DMS114 treated with DMSO at 0.1 percent for 48 hours (cell line): ENCODE measurements around the gene CRYBB1.
"Not testable (repeated sequence)": the region's sequence is repeated elsewhere in the genome, so short reads cannot be mapped to it uniquely, and the experiment has no call there.

ENCODE experiments used
- DNase-seq: peaks from one replicate; lab custom pipeline; 2025; ENCODE audit not compliant: unreplicated experiment; lab: John Stamatoyannopoulos, UW

CRYBB1 gene

DNA sequence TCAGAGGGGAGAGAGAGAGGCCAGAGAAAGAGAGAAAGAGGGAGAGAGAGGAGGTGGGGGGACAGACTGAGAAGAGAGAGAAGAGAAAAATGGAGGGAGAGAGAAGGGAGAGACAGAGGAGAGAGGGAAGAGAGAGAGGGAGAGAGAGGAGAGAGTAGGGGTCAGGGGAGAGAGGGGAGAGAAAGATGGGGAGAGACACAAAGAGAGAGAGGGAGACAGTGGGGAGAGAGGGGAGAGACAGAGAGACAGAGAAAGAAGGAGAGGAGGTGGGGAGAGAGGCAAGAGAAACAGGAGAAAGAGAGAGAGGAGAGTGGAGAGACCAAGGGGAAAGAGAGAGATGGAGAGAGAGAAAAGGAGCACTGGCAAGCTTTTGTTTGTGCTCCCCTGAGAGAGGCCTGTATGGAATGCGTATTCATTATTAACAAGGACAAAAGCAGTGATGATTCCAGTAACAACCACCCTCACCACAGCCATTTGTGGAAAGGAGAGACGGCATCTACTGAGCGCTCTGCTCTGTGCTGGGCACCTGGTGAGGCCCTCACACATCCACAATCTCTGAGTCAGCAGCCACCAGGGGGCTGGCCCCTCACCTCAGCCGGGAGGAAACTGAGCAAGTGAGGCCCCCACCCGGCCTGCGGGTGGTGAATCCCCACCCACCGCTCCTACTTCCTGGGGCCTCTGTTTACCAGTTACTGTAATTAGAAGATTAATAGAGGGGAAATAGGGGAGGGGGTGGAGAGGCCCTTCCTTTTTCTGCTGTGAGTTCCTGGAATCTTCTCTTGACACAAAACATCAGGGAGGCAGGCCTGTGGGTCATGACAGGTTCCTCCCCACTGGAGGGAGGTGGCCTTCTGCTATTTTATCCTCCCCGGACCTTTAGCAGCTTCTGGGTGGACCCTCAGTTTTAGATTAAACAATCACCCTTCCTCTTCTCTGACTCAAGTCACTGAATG is 24.9 kb upstream of the CRYBB1 start:
- DNase-seq, result no peak

DNA sequence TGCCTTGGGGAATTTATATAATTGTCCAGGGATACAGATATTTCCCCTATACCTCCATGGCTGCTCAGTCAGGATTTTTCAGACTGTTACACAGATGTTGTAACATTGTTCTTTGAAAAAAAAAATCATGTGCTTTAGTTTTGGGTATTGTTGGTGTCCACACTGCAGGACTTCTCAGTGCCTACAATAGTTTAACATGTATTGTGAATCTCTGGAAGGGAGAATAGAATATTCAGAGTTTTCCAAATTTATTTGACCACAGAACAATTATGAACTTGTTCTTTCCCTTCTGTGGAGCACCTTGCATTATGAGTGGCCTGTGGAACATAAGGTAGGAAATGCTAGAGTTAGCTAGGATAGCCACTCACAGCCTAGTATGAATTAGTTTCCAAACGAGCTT is 18.5 kb upstream of the CRYBB1 start:
- no peak for DNase-seq

DNA sequence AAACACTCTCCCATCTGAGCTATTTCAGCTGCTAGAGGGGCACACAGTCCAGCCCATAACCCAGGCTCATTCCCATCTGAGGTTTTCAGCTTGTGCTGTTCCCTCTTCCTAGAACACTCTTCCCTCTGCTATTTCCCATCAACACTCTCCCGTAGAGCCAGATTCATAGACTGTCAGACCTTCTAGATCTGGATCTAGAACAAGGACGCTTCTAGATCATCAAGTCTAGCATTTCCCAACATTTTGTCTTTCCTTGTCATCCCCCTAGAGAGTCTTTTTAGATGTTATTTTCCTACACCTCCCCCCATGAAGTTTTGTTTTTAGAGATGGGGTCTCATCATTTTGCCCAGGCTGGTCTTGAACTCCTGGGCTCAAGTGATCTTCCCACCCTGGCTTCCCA is 17.3 kb upstream of the CRYBB1 start:
- DNase-seq, result no peak

DNA sequence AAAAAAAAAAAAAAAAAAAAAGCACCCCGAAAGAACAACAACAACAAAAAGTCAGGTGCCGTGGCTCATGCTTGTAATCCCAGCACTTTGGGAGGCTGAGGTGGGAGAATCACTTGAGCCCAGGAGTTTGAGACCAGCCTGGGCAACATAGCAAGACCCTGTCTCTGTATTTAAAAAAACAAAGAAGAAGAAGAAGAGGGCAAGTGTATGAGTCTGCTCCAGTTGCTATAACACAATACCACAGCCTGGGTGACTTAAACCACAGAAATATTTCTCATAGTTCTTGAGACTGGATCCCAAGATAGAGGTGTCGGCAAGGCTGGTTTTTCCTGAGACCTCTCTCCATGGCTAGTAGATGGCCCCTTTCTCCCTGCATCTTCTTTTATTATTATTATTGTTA is 16.4 kb upstream of the CRYBB1 start:
- DNase-seq, result no peak

DNA sequence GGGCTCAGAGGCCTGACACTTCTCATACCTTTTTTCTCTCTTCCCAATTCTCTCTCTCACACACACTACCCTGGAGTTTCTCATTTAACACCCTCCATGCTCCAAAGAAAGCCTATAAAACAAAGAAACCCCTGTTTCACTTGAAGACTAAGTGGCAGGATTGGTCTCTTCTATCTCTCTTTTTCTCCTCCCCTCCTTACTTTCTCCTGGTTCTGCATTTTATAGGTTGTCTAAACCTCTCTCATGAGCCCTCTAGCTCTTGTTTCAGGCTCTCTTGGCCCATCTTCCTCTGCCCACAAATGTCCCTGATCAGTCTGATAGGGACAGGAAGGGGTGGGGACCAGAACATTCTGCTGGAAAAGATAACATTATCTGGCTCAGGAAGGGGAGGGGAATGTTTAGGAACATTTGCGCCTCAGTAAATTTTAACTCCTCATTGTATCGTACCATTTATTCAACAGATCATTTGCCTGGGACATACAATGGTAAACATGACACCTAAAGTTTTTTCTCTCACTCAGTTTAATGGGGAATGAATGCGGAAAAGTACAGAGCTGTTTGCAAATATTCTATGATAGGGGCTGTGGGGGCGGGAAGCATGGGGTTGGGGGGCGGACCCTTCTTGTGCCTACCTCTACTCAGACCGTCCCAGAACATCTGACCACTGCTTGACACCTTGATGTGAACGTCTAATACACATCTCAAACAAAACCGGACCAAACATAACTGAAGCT is 14.8 kb upstream of the CRYBB1 start:
- no peak for DNase-seq

DNA sequence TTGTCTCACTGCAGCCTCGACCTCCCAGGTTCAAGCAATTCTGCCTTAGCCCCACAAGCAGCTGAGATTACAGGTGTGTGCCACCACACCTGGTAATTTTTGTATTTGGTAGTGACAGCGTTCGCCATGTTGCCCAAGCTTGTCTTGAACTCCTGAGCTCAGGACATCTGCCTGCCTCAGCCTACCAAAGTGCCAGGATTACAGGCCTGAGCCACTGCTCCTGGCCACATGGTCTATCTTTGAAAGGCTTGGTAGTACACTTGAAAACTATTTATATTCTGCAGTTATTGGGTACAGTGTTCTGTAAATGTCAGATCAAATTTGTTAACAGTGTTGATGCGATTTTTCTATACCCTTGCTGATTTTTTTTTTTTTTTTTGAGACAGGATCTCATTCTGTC is 13.5 kb upstream of the CRYBB1 start:
- DNase-seq, result no peak

DNA sequence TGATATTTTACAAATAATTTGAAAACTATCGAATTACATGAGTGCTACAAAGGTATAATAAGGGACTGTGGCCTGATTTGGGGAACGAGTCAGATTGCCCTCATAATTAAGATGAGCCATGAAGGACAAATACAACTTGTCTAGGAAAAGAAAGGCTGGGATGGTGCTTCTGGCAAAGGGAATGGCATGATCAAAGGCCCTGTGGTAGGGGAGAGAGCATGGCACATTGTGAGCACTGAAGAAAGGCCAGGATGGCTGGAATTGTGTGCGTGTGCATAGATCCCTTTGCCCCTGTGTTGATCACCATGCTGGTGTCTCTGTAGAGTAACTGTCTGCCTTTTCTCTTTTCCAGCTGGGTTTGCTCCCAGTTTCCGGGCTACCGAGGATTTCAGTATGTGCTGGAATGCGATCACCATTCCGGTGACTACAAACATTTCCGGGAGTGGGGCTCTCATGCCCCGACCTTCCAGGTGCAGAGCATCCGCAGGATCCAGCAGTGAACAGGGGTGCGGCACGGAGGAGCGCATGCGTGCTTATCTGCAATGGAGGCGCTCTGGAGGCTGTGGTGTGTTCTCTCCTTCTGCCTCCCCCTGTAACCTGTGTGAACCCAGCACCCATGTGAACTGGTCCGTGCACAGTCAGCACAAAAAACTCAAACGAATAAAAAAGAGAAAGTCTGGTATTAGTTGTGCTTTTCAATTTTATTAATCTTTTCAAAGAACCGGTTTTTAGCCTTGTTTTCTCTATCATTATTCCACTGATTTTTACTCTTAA is 12.3 kb upstream of the CRYBB1 start:
- DNase-seq, result no peak

DNA sequence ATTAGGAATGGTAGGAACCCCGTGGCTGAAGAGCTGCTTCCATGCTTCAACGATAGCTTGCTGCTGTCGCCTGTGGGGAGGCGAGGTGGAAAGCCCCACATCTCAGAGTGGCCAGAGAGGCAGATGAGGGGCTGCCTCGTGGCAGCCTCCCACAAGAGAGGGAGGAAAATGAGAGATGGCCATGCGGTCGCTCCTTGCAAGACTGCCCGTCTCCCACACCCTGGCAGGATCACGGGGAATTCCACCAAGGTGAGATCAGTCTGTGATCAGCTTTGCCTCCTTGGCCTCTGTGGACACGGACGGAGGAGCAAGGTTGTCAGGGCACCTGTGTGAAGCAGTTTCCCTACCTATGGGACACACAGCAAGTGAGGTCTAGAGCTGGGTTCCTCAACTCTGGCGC is 7.0 kb upstream of the CRYBB1 start:
- no peak for DNase-seq

DNA sequence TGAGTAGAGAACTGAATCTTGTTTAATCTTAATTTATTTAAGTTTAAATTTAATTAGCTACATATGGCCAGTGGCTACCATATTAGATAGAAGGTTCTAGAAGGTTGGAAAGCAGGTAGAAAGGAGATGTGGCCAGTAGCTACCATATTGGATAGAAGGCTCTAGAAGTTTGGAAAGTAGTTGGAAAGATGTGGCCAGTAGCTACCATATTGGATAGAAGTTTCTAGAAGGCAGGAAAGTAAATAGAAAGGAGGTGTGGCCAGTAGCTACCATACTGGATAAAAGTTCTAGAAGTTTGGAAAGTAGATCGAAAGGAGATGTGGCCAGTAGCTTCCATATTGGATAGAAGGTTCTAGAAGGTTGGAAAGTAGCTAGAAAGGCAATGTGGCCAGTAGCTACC is 6.2 kb upstream of the CRYBB1 start:
- DNase-seq, result no peak

DNA sequence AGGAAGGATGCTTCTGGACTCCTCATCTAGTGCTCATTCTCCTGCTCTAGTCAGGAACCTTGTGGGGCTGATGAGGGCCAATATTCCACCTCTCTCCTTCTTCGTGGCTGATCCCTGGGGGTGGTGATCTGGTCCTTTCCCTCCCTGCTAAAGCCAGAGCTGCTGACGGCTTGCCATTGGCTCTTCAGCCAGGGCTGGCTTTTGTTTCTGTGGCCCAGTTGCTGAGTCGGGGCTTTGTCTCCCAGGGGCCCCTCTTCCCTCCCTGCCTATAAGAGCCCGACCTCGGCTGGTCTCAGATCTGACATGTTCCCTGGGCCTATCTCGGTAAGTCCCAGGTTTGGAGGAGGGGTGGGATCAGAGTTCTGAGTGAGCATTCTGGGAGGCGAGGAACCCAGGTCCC is 3.8 kb upstream of the CRYBB1 start, which contains the start of gene CRYBA4:
CRYBA4 (plus strand) TSS at position 301 of the 400 bp plus-strand sequence. CDS start 634 bp downstream, outside the sequence.
- no peak for DNase-seq

DNA sequence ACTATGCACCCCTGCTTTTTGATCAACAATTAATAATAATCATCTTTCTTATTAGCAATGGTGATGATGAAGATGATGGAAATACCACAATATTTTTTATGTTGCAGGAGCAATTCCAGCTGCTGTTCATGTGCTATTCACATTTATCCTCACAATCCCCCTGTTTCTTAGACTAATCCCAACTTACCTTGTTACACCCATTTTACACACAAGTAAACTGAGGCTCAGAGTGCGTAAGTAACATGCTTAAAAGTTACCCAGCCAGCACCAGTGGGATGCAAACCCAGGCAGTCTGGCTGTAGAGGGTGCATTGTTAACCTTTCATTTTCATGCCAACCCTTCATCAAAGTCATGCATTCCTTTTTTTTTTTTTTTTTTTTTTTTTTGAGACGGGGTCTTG is 2.4 kb upstream of the CRYBB1 start:
- DNase-seq, result no peak

DNA sequence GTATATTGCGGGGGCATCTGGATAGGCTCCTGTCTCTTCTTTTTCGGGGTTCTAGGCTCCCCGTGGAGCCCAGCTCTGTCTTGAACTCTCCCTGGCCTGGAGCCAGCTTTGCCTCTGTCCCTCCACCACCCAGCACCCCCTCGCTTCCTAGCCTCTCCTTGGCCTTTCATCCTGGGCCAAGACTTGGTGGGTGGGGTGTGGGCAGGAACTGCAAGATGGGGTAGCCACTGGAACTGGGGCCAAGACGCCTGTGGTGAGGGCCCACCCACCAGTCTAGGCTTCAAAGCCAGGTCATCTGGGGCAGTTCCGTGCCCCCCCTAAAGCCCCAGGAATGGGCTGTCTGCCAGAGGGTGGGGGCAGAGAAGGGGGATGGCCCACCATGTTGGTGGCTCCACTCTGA is 1.7 kb upstream of the CRYBB1 start:
- no peak for DNase-seq

DNA sequence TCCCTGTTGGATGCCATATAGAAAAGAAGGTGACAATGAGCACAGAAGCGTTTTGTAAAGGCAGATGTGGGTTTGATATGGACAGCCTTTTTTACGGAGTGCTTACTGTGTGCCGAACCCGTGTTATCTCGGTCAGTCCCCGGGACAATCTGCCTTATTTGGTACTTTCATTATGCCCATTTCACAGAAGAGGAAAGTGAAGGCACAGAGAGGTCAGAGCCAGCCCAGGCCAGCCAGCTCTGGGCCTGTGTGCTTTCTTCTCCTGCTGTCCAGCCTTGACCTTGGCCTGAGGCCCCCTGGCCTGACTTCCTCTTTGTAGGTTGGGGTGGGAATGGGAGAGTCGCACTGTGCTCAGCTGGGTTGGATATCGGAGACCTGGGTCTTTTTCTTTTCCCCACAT is 628 bp upstream of the CRYBB1 start:
- no peak for DNase-seq

DNA sequence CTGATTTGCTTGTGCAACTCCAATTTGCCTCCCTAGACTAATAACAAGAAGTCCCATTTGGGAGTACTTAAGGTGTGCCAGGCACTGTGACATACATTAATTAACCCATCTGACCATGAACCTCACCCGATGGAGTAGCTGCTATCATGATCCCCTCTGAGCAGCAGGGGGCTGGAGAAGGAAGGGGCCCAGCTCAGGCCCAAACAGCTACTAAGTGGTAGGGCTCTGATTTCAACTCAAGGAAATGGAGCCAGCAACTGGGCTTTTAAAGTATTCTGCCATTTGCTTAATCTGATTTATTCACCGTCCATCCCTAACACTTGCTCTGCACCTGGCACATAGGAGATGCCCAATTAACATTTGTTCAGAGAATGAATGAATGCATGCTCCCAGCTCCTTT is 1.2 kb downstream of the CRYBB1 start:
- no peak for DNase-seq

DNA sequence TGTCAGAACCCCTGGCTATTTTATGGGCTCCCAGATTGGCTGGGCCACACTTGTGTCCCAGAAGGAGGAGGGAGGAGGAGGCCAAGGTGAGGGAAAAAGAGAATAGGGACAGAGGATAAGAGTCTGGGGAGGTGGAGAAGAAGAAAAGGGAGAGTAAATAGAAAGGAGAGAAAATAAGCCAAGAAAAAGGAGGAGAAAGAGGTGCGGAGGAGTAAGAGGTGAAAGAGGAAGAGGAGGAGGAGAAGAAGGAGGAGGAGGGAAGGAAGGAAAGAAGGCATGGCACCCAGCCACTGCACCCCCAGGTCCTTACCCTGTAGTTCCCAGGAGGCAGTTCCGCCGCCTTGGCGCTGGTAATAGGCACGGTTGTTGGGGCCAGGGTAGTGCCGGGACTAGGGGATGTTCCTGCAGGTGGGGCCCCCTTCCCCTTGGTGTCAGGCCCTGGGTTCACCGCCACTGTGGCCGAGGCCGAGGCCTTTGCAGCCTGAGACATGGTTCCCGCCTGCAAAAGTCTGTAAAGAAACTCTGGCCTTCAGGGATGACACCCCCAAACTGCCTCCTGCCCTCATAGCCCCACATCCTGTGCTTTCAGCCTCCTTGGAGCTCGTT is 1.9 kb downstream of the CRYBB1 start:
- no peak for DNase-seq

DNA sequence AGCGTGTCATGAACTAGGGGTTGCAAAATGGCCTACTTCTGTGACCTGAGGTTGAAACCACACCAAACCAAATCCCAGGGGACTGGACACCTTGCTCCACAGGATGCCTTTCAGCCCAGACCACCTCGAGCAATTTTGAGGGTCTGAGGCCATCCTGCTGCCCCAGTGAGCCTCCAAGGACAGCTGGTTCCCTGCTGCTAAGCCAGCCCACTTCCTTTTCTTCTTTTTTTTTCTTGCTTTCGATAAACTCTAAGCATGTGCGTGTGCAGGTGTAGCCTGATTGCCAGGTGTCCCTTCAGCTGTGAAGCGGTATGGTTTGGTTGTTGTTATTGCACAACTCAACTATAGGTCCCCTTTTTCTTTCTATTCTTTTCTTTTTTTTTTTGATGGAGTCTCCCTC is 2.7 kb downstream of the CRYBB1 start:
- DNase-seq, result no peak

DNA sequence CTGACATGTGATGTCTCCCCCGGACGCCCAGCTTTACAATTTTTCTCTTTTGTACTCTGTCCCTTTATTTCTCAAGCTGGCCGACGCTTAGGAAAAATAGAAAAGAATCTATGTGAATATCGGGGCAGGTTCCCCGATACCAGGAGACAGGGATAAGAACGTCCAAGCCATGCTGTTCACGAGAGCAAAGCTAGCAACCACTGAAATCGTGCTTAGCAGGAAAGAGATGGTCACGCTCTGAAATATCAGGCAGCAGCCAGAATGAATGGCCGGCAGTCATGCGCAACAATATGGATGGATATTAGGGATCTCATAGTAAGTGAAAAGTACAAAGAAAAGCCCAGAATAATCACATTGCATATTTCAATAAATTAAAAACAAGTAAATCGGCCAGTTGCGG is 3.5 kb downstream of the CRYBB1 start:
- DNase-seq, result no peak

DNA sequence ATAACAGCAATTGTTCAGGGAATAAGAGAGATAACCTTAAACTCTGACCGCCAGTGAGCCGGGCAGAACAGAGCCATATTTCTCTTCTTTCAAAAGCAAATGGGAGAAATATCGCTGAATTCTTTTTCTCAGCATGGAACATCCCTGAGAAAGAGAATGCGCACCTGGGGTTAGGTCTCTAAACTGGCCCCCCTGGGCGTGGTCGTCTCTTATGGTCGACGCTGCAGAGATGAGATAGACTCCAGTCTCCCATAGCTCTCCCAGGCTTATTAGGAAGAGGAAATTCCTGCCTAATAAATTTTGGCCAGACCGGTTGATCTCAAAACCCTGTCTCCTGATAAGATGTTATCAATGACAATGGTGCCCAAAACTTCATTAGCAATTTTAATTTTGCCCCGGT is 4.1 kb downstream of the CRYBB1 start:
- not testable (repeated sequence) for DNase-seq

DNA sequence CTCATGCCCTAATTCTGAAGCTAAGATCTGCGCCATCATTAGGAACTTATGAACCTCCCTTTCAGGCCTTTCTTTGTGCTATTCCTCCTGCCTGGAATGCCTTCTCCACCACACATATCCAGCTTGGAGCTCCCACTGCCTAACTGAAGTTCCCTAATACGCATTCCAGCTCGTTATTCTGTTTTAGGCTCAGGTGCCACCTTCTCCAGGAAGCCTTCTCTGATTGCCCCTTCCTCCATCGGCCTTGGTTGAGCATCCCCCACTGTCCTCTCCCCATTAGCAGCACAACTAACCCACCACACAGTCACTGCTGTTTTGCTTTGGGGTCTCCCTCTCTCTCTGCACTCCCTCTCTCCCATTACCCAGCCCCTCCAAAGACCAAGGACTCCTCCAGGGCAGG is 5.2 kb downstream of the CRYBB1 start:
- no peak for DNase-seq

DNA sequence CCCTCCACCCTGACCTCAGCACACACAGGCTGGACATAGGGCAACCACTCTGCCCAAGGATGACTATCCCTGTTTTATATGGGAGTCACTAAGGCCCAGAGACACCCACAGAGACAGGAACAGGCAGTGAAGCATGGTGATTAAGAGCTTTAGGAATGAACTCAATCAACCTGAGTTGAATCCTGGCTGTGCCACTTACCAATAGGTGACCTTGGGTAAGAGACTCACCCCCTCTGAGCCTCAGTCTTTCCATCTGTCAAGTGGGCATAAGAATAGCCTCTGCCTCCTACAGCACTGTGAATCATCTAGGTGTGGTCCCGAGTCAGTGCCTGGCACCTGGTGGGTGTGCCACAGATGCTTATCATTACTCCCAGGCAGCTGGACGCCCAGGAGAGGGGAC is 6.8 kb downstream of the CRYBB1 start:
- DNase-seq, result no peak
